Loucy (cell line): ENCODE results near the gene HTATIP2.

Experiments used
- H2AFZ ChIP-seq: fragments of 200-600 bp; sonication (generic); 2 replicates; pipeline ENCODE4 v1.6.0; 2016; ENCODE audit warnings: antibody characterized with exemption, mild to moderate bottlenecking, low read length, moderate library complexity
- H3F3A ChIP-seq: fragments of 200-600 bp; 2 replicates; pipeline ENCODE4 v1.6.0; 2016; ENCODE audit warnings: antibody characterized with exemption, low read depth, mild to moderate bottlenecking
- H3K27me3 ChIP-seq: fragments of 200-600 bp; sonication (generic); 2 replicates; pipeline ENCODE4 v1.6.1; 2014; ENCODE audit warnings: low read length, mild to moderate bottlenecking; ENCODE audit not compliant: insufficient read depth, poor library complexity, severe bottlenecking
- H3K36me3 ChIP-seq: fragments of 200-600 bp; sonication (generic); 2 replicates; pipeline ENCODE4 v1.6.1; 2016; ENCODE audit warnings: low read length; ENCODE audit not compliant: insufficient read depth
- H3K4me1 ChIP-seq: fragments of 200-600 bp; sonication (generic); 2 replicates; pipeline ENCODE4 v1.5.1; 2014; ENCODE audit warnings: low read length, mild to moderate bottlenecking; ENCODE audit not compliant: insufficient read depth, poor library complexity, severe bottlenecking
- H3K4me2 ChIP-seq: fragments of 200-600 bp; sonication (generic); 2 replicates; pipeline ENCODE4 v1.6.0; 2014; ENCODE audit warnings: antibody characterized with exemption, low read length, low read depth, mild to moderate bottlenecking; ENCODE audit not compliant: poor library complexity, severe bottlenecking
- H3K4me3 ChIP-seq: fragments of 200-600 bp; sonication (generic); 2 replicates; pipeline ENCODE4 v1.5.1; 2014; ENCODE audit warnings: low read length, mild to moderate bottlenecking, mixed read lengths; ENCODE audit not compliant: poor library complexity, severe bottlenecking
- H3K79me2 ChIP-seq: fragments of 200-600 bp; sonication (generic); 2 replicates; pipeline ENCODE4 v1.6.1; 2014; ENCODE audit warnings: low read length; ENCODE audit not compliant: insufficient read depth
- H3K9ac ChIP-seq: fragments of 200-600 bp; sonication (generic); 2 replicates; pipeline ENCODE4 v1.6.0; 2014; ENCODE audit warnings: mild to moderate bottlenecking, low read depth, low read length, moderate library complexity; ENCODE audit not compliant: poor library complexity, severe bottlenecking
- H3K9me2 ChIP-seq: fragments of 200-600 bp; sonication (generic); replicated peaks from 2 replicates; pipeline ENCODE4 v1.6.1; 2016; ENCODE audit warnings: low read depth, low read length, mixed read lengths
- H3K9me3 ChIP-seq: fragments of 200-600 bp; sonication (generic); 2 replicates; pipeline ENCODE4 v1.6.1; 2014; ENCODE audit warnings: mild to moderate bottlenecking, antibody characterized with exemption, low read length, low read depth; ENCODE audit not compliant: insufficient read depth
- H4K20me1 ChIP-seq: fragments of 200-600 bp; sonication (generic); 2 replicates; pipeline ENCODE4 v1.6.0; 2014; ENCODE audit warnings: antibody characterized with exemption, low read length, mild to moderate bottlenecking; ENCODE audit not compliant: insufficient read depth, poor library complexity, severe bottlenecking
- CTCF ChIP-seq: fragments of 200-600 bp; sonication (generic); conservative IDR thresholded peaks from 2 replicates; pipeline ENCODE4 v1.5.1; 2014; ENCODE audit warnings: mild to moderate bottlenecking, antibody characterized with exemption, low read length
- EZH2phosphoT487 ChIP-seq: fragments of 200-600 bp; IDR thresholded peaks from 2 replicates; pipeline ENCODE4 v1.6.1; 2018; ENCODE audit warnings: antibody characterized with exemption, mild to moderate bottlenecking, moderate library complexity, borderline replicate concordance

HTATIP2 gene

GRCh38 chr11:20363500-20364340, at the start of gene HTATIP2:
TSS of gene HTATIP2 (plus strand) at chr11:20363714. CDS start at chr11:20364238, 524 bp downstream.
- peaks cover 3% of the 10 kb centered on the region; the same call in 1 of the 2 replicates for H3F3A ChIP-seq
- H3K4me3 ChIP-seq = peak within 1 kb of the TSS; percentile 74
- peaks cover 12% of the 10 kb centered on the region for H3K4me1 ChIP-seq
- H3K9ac ChIP-seq = peak within 1 kb of the TSS; percentile 61
- no peaks in the 10 kb centered on the region for H3K9me2 ChIP-seq
- H3K27me3 ChIP-seq = no peaks in the 10 kb centered on the region
- no peaks in the 10 kb centered on the region for H4K20me1 ChIP-seq
- H3K36me3 ChIP-seq = no peaks in the 10 kb centered on the region
- no peaks in the 10 kb centered on the region for H3K79me2 ChIP-seq
- no peaks in the 10 kb centered on the region for H3K9me3 ChIP-seq
- peak within 1 kb of the TSS; percentile 97 for H2AFZ ChIP-seq
- peak within 1 kb of the TSS; percentile 81 for H3K4me2 ChIP-seq
- no peak for TF ChIP-seq EZH2phosphoT487
- no peak for TF ChIP-seq CTCF

GRCh38 chr11:20315800-20316199, 47.7 kb upstream of the HTATIP2 start:
- no peaks in the 10 kb centered on the region for H3K27me3 ChIP-seq
- no peak for TF ChIP-seq EZH2phosphoT487
- no peak for TF ChIP-seq CTCF
- no peaks in the 10 kb centered on the region for H4K20me1 ChIP-seq
- no peak overlapping the region for H2AFZ ChIP-seq
- H3K4me2 ChIP-seq = no peak overlapping the region
- H3F3A ChIP-seq = no peaks in the 10 kb centered on the region
- no peak overlapping the region for H3K4me3 ChIP-seq
- no peaks in the 10 kb centered on the region for H3K4me1 ChIP-seq
- H3K9ac ChIP-seq = no peak overlapping the region
- no peaks in the 10 kb centered on the region for H3K9me3 ChIP-seq
- no peaks in the 10 kb centered on the region for H3K9me2 ChIP-seq
- H3K79me2 ChIP-seq = no peaks in the 10 kb centered on the region
- no peaks in the 10 kb centered on the region for H3K36me3 ChIP-seq

- Histone ChIP-seq H3K4me2 (no peak overlapping the region), H3K4me3 (no peak overlapping the region), H4K20me1 (no peaks in the 10 kb centered on the region), H3K27me3 (no peaks in the 10 kb centered on the region), H3K79me2 (no peaks in the 10 kb centered on the region), H3K4me1 (no peaks in the 10 kb centered on the region), H3K9me3 (no peaks in the 10 kb centered on the region), H3F3A (no peaks in the 10 kb centered on the region), H3K9ac (no peak overlapping the region), H3K9me2 (no peaks in the 10 kb centered on the region), H2AFZ (no peak overlapping the region), H3K36me3 (no peaks in the 10 kb centered on the region)
- no peak for TF ChIP-seq EZH2phosphoT487
- TF ChIP-seq CTCF = no peak
Measured at GRCh38 chr11:20321177-20321576, 42.3 kb upstream of the HTATIP2 start.
